AG04449 (cell line): ENCODE results near the gene ACSF2.

Experiments
- CTCF ChIA-PET: fragments of 350-600 bp; formaldehyde crosslinking; extraction: SDS; loops from one replicate; lab custom pipeline; 2021; ENCODE audit warnings: antibody characterized with exemption; lab: Yijun Ruan, JAX
- POLR2A ChIA-PET: fragments of 400-600, 350-600 bp; formaldehyde crosslinking; extraction: SDS; loops from one replicate; lab custom pipeline; 2020; ENCODE audit warnings: antibody characterized with exemption, inconsistent platforms; lab: Yijun Ruan, JAX
- DNase-seq: peaks from one replicate; pipeline ENCODE4 v3.0.0-alpha.2; 2010; ENCODE audit warnings: low read depth, low spot score
- H3K4me3 ChIP-seq: 2 replicates; pipeline ENCODE4 v1.5.1; 2011; ENCODE audit warnings: low read depth, mild to moderate bottlenecking, control low read depth, low read length
- CTCF ChIP-seq: IDR thresholded peaks from one replicate; pipeline ENCODE4 v1.5.1; 2011; ENCODE audit warnings: mild to moderate bottlenecking, moderate library complexity, low read length, control low read depth, inconsistent platforms; ENCODE audit not compliant: insufficient read depth; ENCODE audit errors: missing control alignments

The ACSF2 gene

DNA sequence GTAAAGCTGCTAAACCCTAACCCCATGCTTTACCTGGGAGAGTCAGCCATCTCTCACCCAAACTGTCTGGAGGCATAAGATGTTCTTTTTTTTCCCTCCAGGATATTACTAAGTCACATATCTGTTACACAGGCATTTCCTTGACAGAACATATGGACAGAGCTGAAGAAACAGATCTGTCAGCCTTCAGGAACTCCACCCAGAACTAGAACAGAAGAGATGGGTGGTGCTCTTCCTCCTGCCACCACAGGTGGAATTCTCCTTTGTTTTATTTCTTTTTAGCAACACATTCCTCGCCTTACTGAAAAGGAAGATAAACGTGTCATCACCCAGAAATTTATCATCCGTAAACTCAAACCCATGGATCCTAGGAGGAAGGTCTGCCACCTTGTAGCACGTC lies 91.0 kb downstream of the ACSF2 start:
- no peak for TF ChIP-seq CTCF
- DNase-seq, result no peak
- CTCF ChIA-PET, result interaction anchor here (1.0 to 3.1 kb wide), 3 partner anchors 14 to 22 kb away, joined by 3 to 25 read pairs (median 3); no protein-coding TSS in a partner anchor
- POLR2A ChIA-PET, result no interaction called here
- no peak overlapping the region for H3K4me3 ChIP-seq

- no peak for DNase-seq
- ChIA-PET POLR2A (no interaction called here), CTCF (interaction anchor here (3.1 kb wide), 1 partner anchor 15 kb away, joined by 25 read pairs; no protein-coding TSS in a partner anchor)
- no peak for TF ChIP-seq CTCF
- H3K4me3 ChIP-seq, result no peak overlapping the region
Observed at GRCh38 chr17:50517504-50518383, 91.7 kb downstream of the ACSF2 start.

- POLR2A ChIA-PET, result no interaction called here
- no peak for DNase-seq
Observed at GRCh38 chr17:50518384-50519023, 92.5 kb downstream of the ACSF2 start.

DNA sequence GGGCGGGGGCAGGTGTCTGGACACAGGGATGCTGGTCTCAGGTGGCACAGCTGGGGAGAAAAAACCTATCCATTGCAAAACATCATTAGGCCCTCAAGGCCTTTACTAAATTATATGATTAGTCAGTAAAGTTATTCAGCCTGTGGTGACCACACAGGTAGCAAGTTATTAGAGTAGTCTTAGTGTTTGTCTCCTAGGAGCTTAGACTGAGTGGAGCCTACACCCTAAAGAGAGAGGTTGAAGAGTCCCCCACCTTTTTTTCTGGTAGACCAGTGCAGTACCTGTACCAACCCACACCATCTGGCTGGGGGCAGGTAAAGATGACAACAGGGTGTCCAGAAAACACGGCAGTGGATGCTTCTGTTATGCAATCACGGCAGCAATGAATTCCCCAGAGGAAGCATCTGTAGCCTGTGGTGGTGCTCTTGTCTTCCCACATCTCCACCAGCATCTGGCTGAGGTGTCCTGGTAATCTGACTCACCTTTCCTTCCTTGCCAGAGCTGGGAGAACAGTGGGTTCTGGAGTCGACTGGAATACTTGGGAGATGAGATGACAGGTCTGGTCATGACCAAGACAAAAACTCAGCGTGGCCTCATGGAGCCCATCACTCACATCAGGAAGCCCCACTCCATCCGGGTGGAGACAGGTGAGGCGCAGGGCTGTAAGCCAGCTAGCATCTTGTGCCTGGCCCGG lies 93.3 kb downstream of the ACSF2 start:
- ChIA-PET POLR2A (no interaction called here), CTCF (no interaction called here)
- no peak overlapping the region for H3K4me3 ChIP-seq
- DNase-seq, result no peak
- no peak for TF ChIP-seq CTCF

More at GRCh38 chr17:50518384-50519023, 92.5 kb downstream of the ACSF2 start:
- CTCF ChIA-PET, result no interaction called here
- no peak for TF ChIP-seq CTCF
- H3K4me3 ChIP-seq, result no peak overlapping the region

GRCh38 chr17:50520483-50520882 lies 94.5 kb downstream of the ACSF2 start:
- POLR2A ChIA-PET, result no interaction called here
- CTCF ChIA-PET, result interaction anchor here (0.6 to 1.2 kb wide), 4 partner anchors 9 to 20 kb away, joined by 3 to 4 read pairs (median 3); partner anchors contain the start of gene EPN3

More at GRCh38 chr17:50520483-50520882, 94.5 kb downstream of the ACSF2 start:
- no peak for DNase-seq
- no peak overlapping the region for H3K4me3 ChIP-seq
- TF ChIP-seq CTCF, result no peak
